Adrenal gland (tissue), 12 donors: ENCODE results near the gene PDK2. TPM values are rescaled to one million over a fixed set of nuclear protein-coding genes. Genes with fewer than 3 reads are reported as not detected.
A peak's percentile ranks its signal among the peaks of the same experiment; 100 is the strongest.

ENCODE experiments used
- DNase-seq, 7 donors: peaks; one replicate each; pipeline ENCODE4 v3.0.0-alpha.2; 2019 to 2020
- H3K27ac ChIP-seq, 5 donors: fragments of 200-600 bp; sonication (generic) in 4 of 5; 1 replicate in 3 of 5; 2 replicates in 2 of 5; pipeline versions ENCODE4 v1.5.1 to v1.8.0; 2016 to 2020; ENCODE audit warnings: mild to moderate bottlenecking in 1 of 5
- H3K27me3 ChIP-seq: fragments of 200-600 bp; 2 replicates; pipeline ENCODE4 v1.8.0; 2021
- H3K36me3 ChIP-seq, 2 donors: fragments of 200-600 bp; replicated peaks in 1 of 2; 1 replicate in 1 of 2; 2 replicates in 1 of 2; pipeline versions ENCODE4 v1.5.1 to v1.8.0; 2018 to 2022
- H3K4me1 ChIP-seq, 2 donors: fragments of 200-600 bp; replicated peaks in 1 of 2; 1 replicate in 1 of 2; 2 replicates in 1 of 2; pipeline versions ENCODE4 v1.5.1 to v1.8.0; 2018 to 2021
- H3K4me3 ChIP-seq, 4 donors: fragments of 200-600 bp; sonication (generic) in 3 of 4; one replicate each; pipeline ENCODE4 v1.5.1; 2016 to 2018
- H3K9me3 ChIP-seq, 3 donors: fragments of 200-600 bp; sonication (generic) in 1 of 3; replicated peaks in 1 of 3; 1 replicate in 2 of 3; 2 replicates in 1 of 3; pipeline versions ENCODE4 v1.5.1 to v1.8.0; 2016 to 2021
- CTCF ChIP-seq, 6 experiments: fragments of 450-650 bp in 4 of 6; fragments of 200-600 bp in 2 of 6; sonication (generic) in 1 of 6; IDR thresholded peaks; 1 replicate in 5 of 6; 2 replicates in 1 of 6; pipeline versions ENCODE4 v1.5.1 to v1.8.0; 2016 to 2021; ENCODE audit warnings: antibody characterized with exemption in 6 of 6, mild to moderate bottlenecking in 2 of 6, moderate library complexity in 1 of 6
- POLR2A ChIP-seq, 2 donors: fragments of 450-650 bp; IDR thresholded peaks; one replicate each; pipeline ENCODE4 v1.6.1; 2017; ENCODE audit warnings: antibody characterized with exemption in 2 of 2, mild to moderate bottlenecking in 2 of 2, moderate library complexity in 1 of 2
- WGBS, 4 donors: extraction: QIAGEN DNeasy Blood & Tissue Kit in 2 of 4; methylation state at CpG; one replicate each; pipeline versions ENCODE4 v1.1.5 to v1.1.7; 2013 to 2017; 5-methylcytosine and 5-hydroxymethylcytosine counted together
- intact Hi-C, 2 donors: fragments of 100-400 bp; cut with DNase I; formaldehyde crosslinking; loops; one replicate each; pipeline versions ENCODE4 v1.14.1 to v1.15.0; 2022 to 2023
- polyA plus RNA-seq, 3 donors: library from polyadenylated mRNA; stranded (reverse); fragments of 200-250 nt in 2 of 3; fragments of 350-450 nt in 1 of 3; fragmentation: Illumina TruSeq in 1 of 3; extraction: RNeasy Lipid Tissue Mini Kit (QIAGEN cat#74804) in 1 of 3; gene quantifications; one replicate each; pipeline ENCODE4 v1.2.3, GENCODE V29; 2013 to 2014
- total RNA-seq, 9 donors: library from RNA; depleted of rRNA in 4 of 9; stranded (reverse); fragments of >200 nt in 4 of 9; fragments of 120-200 nt in 1 of 9; fragmentation: NEBNext Ultra II Directional in 1 of 9; extraction: Animal tissue kit (Norgen Biotek cat#: 25700) in 1 of 9; gene quantifications; one replicate each; pipeline versions ENCODE4 v1.1.0 to v1.2.4, GENCODE V29; 2013 to 2023
- donor health status: healthy with polysubstance abuse.
- donor health status: Bipolar disorder and iron deficiency.
- donor health status: DM: yes; HTN: yes; CAD: no.
- donor health status: DM: no; HTN: no; CAD: no.
- donor health status: DM: no; HTN: no; CAD: no.
- donor health status: DM: yes; HTN: yes; CAD: no.

Gene PDK2
- total and polyA plus RNA-seq, 12 donors, result 28.4 to 225 (median 124) TPM

GRCh38 chr17:50157891-50158290 is 62.7 kb downstream of the PDK2 start:
- Histone ChIP-seq H3K36me3 (no peaks in the 10 kb centered on the region), H3K27ac (no peak overlapping the region), H3K27me3 (no peaks in the 10 kb centered on the region), H3K4me3 (no peak overlapping the region), H3K9me3 (no peaks in the 10 kb centered on the region), H3K4me1 (peaks cover 26 to 47% of the 10 kb centered on the region in 2 donors)
- 70 to 86% (median 81%) methylated on average over 4 of the region's 4 CpGs for WGBS, 4 donors
- no peak for TF ChIP-seq CTCF (IDR thresholded peaks at IDR 0.05)
- TF ChIP-seq POLR2A (IDR thresholded peaks at IDR 0.05), result no peak
- DNase-seq, result no peak
- intact Hi-C loops, result no loop called here

GRCh38 chr17:50161023-50161910 is 66.1 kb downstream of the PDK2 start:
- H3K4me1 ChIP-seq, result peaks cover 0 to 13% of the 10 kb centered on the region in 2 donors
- peak overlapping the region in 2 of 5 donors; percentile 59 to 70 for H3K27ac ChIP-seq
- intact Hi-C loops, result no loop called here
- 0 to 1% (median 1%) methylated on average over 23 to 53 of the region's 53 CpGs for WGBS, 4 donors
- H3K36me3 ChIP-seq, result no peaks in the 10 kb centered on the region
- peak overlapping the region in 2 of 4 donors; percentile 27 to 66 for H3K4me3 ChIP-seq
- TF ChIP-seq CTCF (IDR thresholded peaks at IDR 0.05), result peak; percentile 82 to 98 (median 93)
- no peak for TF ChIP-seq POLR2A (IDR thresholded peaks at IDR 0.05)
- peak; percentile 88 to 95 (median 91) for DNase-seq
- H3K9me3 ChIP-seq, result no peaks in the 10 kb centered on the region
- H3K27me3 ChIP-seq, result no peaks in the 10 kb centered on the region

Other genes with a start within 250 kb of the PDK2 start
- gene TAC4, start 247.3 kb upstream of the PDK2 start, total RNA-seq, result under 1 TPM in 1 of 9 donors, not detected in 8; 0.90 TPM
- gene TAC4, start 247.3 kb upstream of the PDK2 start, polyA plus RNA-seq, result under 1 TPM in 1 of 3 donors, not detected in 2; 0.40 TPM
- gene DLX4, start 126.2 kb upstream of the PDK2 start, total RNA-seq, result under 1 TPM in 6 of 9 donors, not detected in 3; 0.18 to 0.96 (median 0.27) TPM
- under 1 TPM; 0.10 to 0.48 (median 0.11) TPM for gene DLX4, start 126.2 kb upstream of the PDK2 start, polyA plus RNA-seq
- gene DLX3, start 100.1 kb upstream of the PDK2 start, total RNA-seq, result under 1 TPM in 5 of 9 donors, not detected in 4; 0.36 to 0.83 (median 0.49) TPM
- gene DLX3, start 100.1 kb upstream of the PDK2 start, polyA plus RNA-seq, result under 1 TPM; 0.07 to 0.24 (median 0.13) TPM
- gene ITGA3, start 39.2 kb upstream of the PDK2 start, total RNA-seq, result 100 to 1,000 TPM in 7 of 9 donors, 10 to 100 TPM in 2; 27.8 to 206 (median 133) TPM
- gene ITGA3, start 39.2 kb upstream of the PDK2 start, polyA plus RNA-seq, result 100 to 1,000 TPM in 2 of 3 donors, 10 to 100 TPM in 1; 20.9 to 164 (median 116) TPM
- 10 to 100 TPM in 1 of 9 donors, 1 to 10 TPM in 8; 1.3 to 12.6 (median 3.7) TPM for gene SAMD14, start 34.8 kb downstream of the PDK2 start, total RNA-seq
- gene SAMD14, start 34.8 kb downstream of the PDK2 start, polyA plus RNA-seq, result 10 to 100 TPM in 1 of 3 donors, 1 to 10 TPM in 2; 1.1 to 11.0 (median 3.0) TPM
- 10 to 100 TPM; 23.1 to 87.0 (median 52.7) TPM for gene PPP1R9B, start 55.3 kb downstream of the PDK2 start, total RNA-seq
- 100 to 1,000 TPM in 1 of 3 donors, 10 to 100 TPM in 2; 21.8 to 128 (median 27.2) TPM for gene PPP1R9B, start 55.3 kb downstream of the PDK2 start, polyA plus RNA-seq
- gene SGCA, start 70.7 kb downstream of the PDK2 start, total RNA-seq, result 1 to 10 TPM in 3 of 9 donors, under 1 TPM in 3, not detected in 3; 0.28 to 3.0 (median 0.95) TPM
- gene SGCA, start 70.7 kb downstream of the PDK2 start, polyA plus RNA-seq, result 1 to 10 TPM in 2 of 3 donors, not detected in 1; 5.2 to 5.5 TPM
- gene COL1A1, start 106.3 kb downstream of the PDK2 start, total RNA-seq, result 100 to 1,000 TPM in 5 of 9 donors, 10 to 100 TPM in 4; 50.2 to 263 (median 134) TPM
- 100 to 1,000 TPM in 1 of 3 donors, 10 to 100 TPM in 2; 39.6 to 101 (median 40.1) TPM for gene COL1A1, start 106.3 kb downstream of the PDK2 start, polyA plus RNA-seq
- gene TMEM92, start 179.1 kb downstream of the PDK2 start, total RNA-seq, result under 1 TPM in 1 of 9 donors, not detected in 8; 0.06 TPM
- gene TMEM92, start 179.1 kb downstream of the PDK2 start, polyA plus RNA-seq, result under 1 TPM in 1 of 3 donors, not detected in 2; 0.13 TPM